ENCODE results near the gene PXMP4.

DNA sequence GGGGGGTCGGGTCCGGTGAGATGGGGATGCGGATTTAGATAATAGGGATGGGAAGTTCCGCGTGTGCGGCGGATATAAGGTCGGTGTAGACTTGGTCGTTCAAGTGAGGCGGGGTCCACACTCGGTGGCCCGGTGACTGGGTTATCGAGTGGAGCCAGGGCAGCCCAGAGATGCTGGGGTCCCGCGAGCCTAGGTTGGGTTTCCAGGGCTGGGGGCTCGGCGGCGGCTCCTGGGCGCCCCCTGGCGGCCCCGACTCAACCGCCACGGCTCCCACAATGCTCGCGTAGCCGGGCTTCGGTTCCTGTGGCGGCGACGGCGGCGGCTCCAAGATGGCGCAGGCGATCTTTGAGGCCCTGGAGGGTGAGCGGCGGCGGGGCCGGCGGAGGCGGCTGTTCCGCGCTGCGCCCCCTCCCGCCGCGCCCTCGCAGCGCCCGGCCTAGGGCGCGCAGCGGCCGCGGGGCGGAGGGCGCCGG is 11.6 kb upstream of the PXMP4 start, which contains the start of gene ZNF341:
- no peak for TF ChIP-seq POLR2A (IDR thresholded peaks at IDR 0.05)
- TF ChIP-seq, protein P1, sequence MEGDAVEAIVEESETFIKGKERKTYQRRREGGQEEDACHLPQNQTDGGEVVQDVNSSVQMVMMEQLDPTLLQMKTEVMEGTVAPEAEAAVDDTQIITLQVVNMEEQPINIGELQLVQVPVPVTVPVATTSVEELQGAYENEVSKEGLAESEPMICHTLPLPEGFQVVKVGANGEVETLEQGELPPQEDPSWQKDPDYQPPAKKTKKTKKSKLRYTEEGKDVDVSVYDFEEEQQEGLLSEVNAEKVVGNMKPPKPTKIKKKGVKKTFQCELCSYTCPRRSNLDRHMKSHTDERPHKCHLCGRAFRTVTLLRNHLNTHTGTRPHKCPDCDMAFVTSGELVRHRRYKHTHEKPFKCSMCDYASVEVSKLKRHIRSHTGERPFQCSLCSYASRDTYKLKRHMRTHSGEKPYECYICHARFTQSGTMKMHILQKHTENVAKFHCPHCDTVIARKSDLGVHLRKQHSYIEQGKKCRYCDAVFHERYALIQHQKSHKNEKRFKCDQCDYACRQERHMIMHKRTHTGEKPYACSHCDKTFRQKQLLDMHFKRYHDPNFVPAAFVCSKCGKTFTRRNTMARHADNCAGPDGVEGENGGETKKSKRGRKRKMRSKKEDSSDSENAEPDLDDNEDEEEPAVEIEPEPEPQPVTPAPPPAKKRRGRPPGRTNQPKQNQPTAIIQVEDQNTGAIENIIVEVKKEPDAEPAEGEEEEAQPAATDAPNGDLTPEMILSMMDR (IDR thresholded peaks at IDR 0.05): peak in 3 of 4 experiments; percentile 88 to 91 (median 90)

Measured in gastroesophageal sphincter (tissue), 3 donors.